ENCODE measurements around the gene SRSF12. TPM values are rescaled to one million over a fixed set of nuclear protein-coding genes. Genes with fewer than 3 reads are reported as not detected.

SRSF12 gene
- total RNA-seq, 2 donors from 2014 or later: 9.2 to 17.8 TPM

- H3K9me3 ChIP-seq (ENCODE audit: control insufficient read depth, low read length): no peaks in the 10 kb centered on the region
- H3K27ac ChIP-seq (ENCODE audit: low read depth, low read length): no peak overlapping the region
- TF ChIP-seq CTCF (conservative IDR thresholded peaks at IDR 0.05): no peak
- H3K27me3 ChIP-seq (ENCODE audit: control insufficient read depth, insufficient read depth, low read length, poor library complexity, severe bottlenecking): no peaks in the 10 kb centered on the region
- H3K4me1 ChIP-seq (ENCODE audit: control insufficient read depth, insufficient read depth, low read length): no peaks in the 10 kb centered on the region
- H3K27me3 Mint-ChIP-seq (ENCODE audit: insufficient read depth): no peaks in the 10 kb centered on the region
- H3K4me3 ChIP-seq (ENCODE audit: low read length): no peak overlapping the region
- no peaks in the 10 kb centered on the region for H3K36me3 ChIP-seq (ENCODE audit: control insufficient read depth, insufficient read depth, low read length)
- no peak overlapping the region for H3K9ac ChIP-seq (ENCODE audit: extremely low read depth, low read length, poor library complexity, severe bottlenecking)
- H3K27ac Mint-ChIP-seq: no peak overlapping the region
- no peak for DNase-seq
- H3K4me3 Mint-ChIP-seq: no peak overlapping the region
- 89 to 100% methylated on average over 1 to 2 of the region's 2 CpGs for WGBS, 2 experiments (ENCODE audit: insufficient coverage in 1 of 2, insufficient read length in 1 of 2)
- H3K4me1 Mint-ChIP-seq: no peaks in the 10 kb centered on the region
- H3K9me3 Mint-ChIP-seq: no peaks in the 10 kb centered on the region
- no peaks in the 10 kb centered on the region for H3K36me3 Mint-ChIP-seq (ENCODE audit: low read depth)
These were observed 60.1 kb downstream of the SRSF12 start for GRCh38 chr6:89057759-89058158.

- Histone ChIP-seq H3K9ac (ENCODE audit: extremely low read depth, low read length, poor library complexity, severe bottlenecking) (no peak overlapping the region), H3K27me3 (ENCODE audit: control insufficient read depth, insufficient read depth, low read length, poor library complexity, severe bottlenecking) (no peaks in the 10 kb centered on the region), H3K27ac (ENCODE audit: low read depth, low read length) (no peak overlapping the region), H3K9me3 (ENCODE audit: control insufficient read depth, low read length) (no peaks in the 10 kb centered on the region), H3K4me3 (ENCODE audit: low read length) (no peak overlapping the region), H3K4me1 (ENCODE audit: control insufficient read depth, insufficient read depth, low read length) (no peaks in the 10 kb centered on the region), H3K36me3 (ENCODE audit: control insufficient read depth, insufficient read depth, low read length) (no peaks in the 10 kb centered on the region)
- no peak for DNase-seq
- H3K4me3 Mint-ChIP-seq: no peak overlapping the region
- peaks cover 6% of the 10 kb centered on the region for H3K27me3 Mint-ChIP-seq (ENCODE audit: insufficient read depth)
- peaks cover under 1% of the 10 kb centered on the region for H3K4me1 Mint-ChIP-seq
- no peaks in the 10 kb centered on the region for H3K36me3 Mint-ChIP-seq (ENCODE audit: low read depth)
- no peaks in the 10 kb centered on the region for H3K9me3 Mint-ChIP-seq
- TF ChIP-seq CTCF (conservative IDR thresholded peaks at IDR 0.05): no peak
- H3K27ac Mint-ChIP-seq: no peak overlapping the region
- WGBS, 2 experiments (ENCODE audit: insufficient coverage in 1 of 2, insufficient read length in 1 of 2): 91 to 93% methylated on average over 3 to 4 of the region's 4 CpGs
These were observed 63.7 kb downstream of the SRSF12 start for GRCh38 chr6:89054208-89054607.

GRCh38 chr6:89051676-89052075, 66.2 kb downstream of the SRSF12 start:
- H3K9me3 Mint-ChIP-seq: no peaks in the 10 kb centered on the region
- TF ChIP-seq CTCF (conservative IDR thresholded peaks at IDR 0.05): no peak
- Histone ChIP-seq H3K4me1 (ENCODE audit: control insufficient read depth, insufficient read depth, low read length) (no peaks in the 10 kb centered on the region), H3K9ac (ENCODE audit: extremely low read depth, low read length, poor library complexity, severe bottlenecking) (no peak overlapping the region), H3K27me3 (ENCODE audit: control insufficient read depth, insufficient read depth, low read length, poor library complexity, severe bottlenecking) (no peaks in the 10 kb centered on the region), H3K27ac (ENCODE audit: low read depth, low read length) (no peak overlapping the region), H3K9me3 (ENCODE audit: control insufficient read depth, low read length) (no peaks in the 10 kb centered on the region), H3K36me3 (ENCODE audit: control insufficient read depth, insufficient read depth, low read length) (no peaks in the 10 kb centered on the region), H3K4me3 (ENCODE audit: low read length) (no peak overlapping the region)
- H3K36me3 Mint-ChIP-seq (ENCODE audit: low read depth): no peaks in the 10 kb centered on the region
- H3K27me3 Mint-ChIP-seq (ENCODE audit: insufficient read depth): peaks cover 7% of the 10 kb centered on the region
- H3K4me1 Mint-ChIP-seq: peaks cover 21% of the 10 kb centered on the region
- WGBS, 2 experiments (ENCODE audit: insufficient coverage in 1 of 2, insufficient read length in 1 of 2): 81 to 95% methylated on average over 2 to 3 of the region's 3 CpGs
- no peak overlapping the region for H3K4me3 Mint-ChIP-seq
- DNase-seq: no peak
- no peak overlapping the region for H3K27ac Mint-ChIP-seq

All from endodermal cell (in vitro differentiated cells).